HepG2 (cell line): ENCODE measurements around the gene CHCHD6. TPM values are rescaled to one million over a fixed set of nuclear protein-coding genes. Genes with fewer than 3 reads are reported as not detected.
A peak's percentile ranks its signal among the peaks of the same experiment; 100 is the strongest.

Source experiments
- CHD2 ChIP-seq: IDR thresholded peaks from 2 replicates; pipeline ENCODE4 v1.6.1; 2011; ENCODE audit warnings: low read depth, low read length, improper control_type of control experiment
- DNMT3B ChIP-seq: conservative IDR thresholded peaks from 2 replicates; pipeline ENCODE4 v1.6.1; 2016; ENCODE audit warnings: missing biosample characterization, control low read depth
- ELF4 ChIP-seq: sonication (generic); formaldehyde crosslinking; IDR thresholded peaks from 2 replicates; pipeline ENCODE4 v1.5.0; 2020; ENCODE audit warnings: missing genetic modification reagents, mild to moderate bottlenecking, moderate library complexity, borderline replicate concordance
- FOXK2 ChIP-seq: fragments of 450-650 bp; IDR thresholded peaks from 2 replicates; pipeline ENCODE4 v1.6.1; 2016
- GATA4 ChIP-seq: sonication (generic); IDR thresholded peaks from 2 replicates; pipeline ENCODE4 v1.6.1; 2016; ENCODE audit warnings: antibody characterized with exemption, low read depth, borderline replicate concordance
- IKZF1 ChIP-seq: fragments of 450-650 bp; IDR thresholded peaks from 2 replicates; pipeline ENCODE4 v1.7.1; 2016
- KDM5B ChIP-seq: sonication (generic); formaldehyde crosslinking; IDR thresholded peaks from 2 replicates; pipeline ENCODE4 v1.4.0; 2020; ENCODE audit warnings: missing genetic modification reagents, mild to moderate bottlenecking, borderline replicate concordance
- MAFF ChIP-seq: IDR thresholded peaks from 2 replicates; pipeline ENCODE4 v1.6.1; 2011; ENCODE audit warnings: low read depth, low read length, improper control_type of control experiment
- MTF2 ChIP-seq: sonication (generic); formaldehyde crosslinking; IDR thresholded peaks from 2 replicates; pipeline ENCODE4 v1.5.0; 2020; ENCODE audit warnings: missing genetic modification reagents, borderline replicate concordance
- NCOA5 ChIP-seq: sonication (generic); formaldehyde crosslinking; IDR thresholded peaks from 2 replicates; pipeline ENCODE4 v1.4.0; 2020; ENCODE audit warnings: missing genetic modification reagents
- NFIB ChIP-seq: sonication (generic); formaldehyde crosslinking; IDR thresholded peaks from 2 replicates; pipeline ENCODE4 v1.9.0; 2021; ENCODE audit warnings: missing genetic modification reagents, mild to moderate bottlenecking, borderline replicate concordance
- SRSF4 ChIP-seq: fragments of 200-400 bp; formaldehyde crosslinking; IDR thresholded peaks from one replicate; pipeline ENCODE4 v1.6.1; 2018; ENCODE audit warnings: mild to moderate bottlenecking, low read depth, low read length, moderate library complexity; ENCODE audit not compliant: poor library complexity, severe bottlenecking
- THRA ChIP-seq: sonication (generic); formaldehyde crosslinking; IDR thresholded peaks from 2 replicates; pipeline ENCODE4 v1.4.0; 2020; ENCODE audit warnings: missing genetic modification reagents, borderline replicate concordance
- U2AF1 ChIP-seq: fragments of 200-400 bp; formaldehyde crosslinking; optimal IDR thresholded peaks from 2 replicates; pipeline ENCODE3; 2017; ENCODE audit warnings: mild to moderate bottlenecking, low read depth, low read length
- ZBTB38 ChIP-seq: sonication (generic); formaldehyde crosslinking; IDR thresholded peaks from 2 replicates; pipeline ENCODE4 v1.5.1; 2020; ENCODE audit warnings: mild to moderate bottlenecking, missing genetic modification reagents
- ZNF124 ChIP-seq: sonication (generic); formaldehyde crosslinking; IDR thresholded peaks from 2 replicates; pipeline ENCODE4 v1.4.0; 2020; ENCODE audit warnings: missing genetic modification reagents
- ZNF335 ChIP-seq: sonication (generic); formaldehyde crosslinking; IDR thresholded peaks from 2 replicates; pipeline ENCODE4 v1.4.0; 2020; ENCODE audit warnings: missing genetic modification reagents
- ZNF367 ChIP-seq: sonication (generic); formaldehyde crosslinking; IDR thresholded peaks from 2 replicates; pipeline ENCODE4 v1.4.0; 2020; ENCODE audit warnings: missing genetic modification reagents, borderline replicate concordance
- ZNF552 ChIP-seq: sonication (generic); formaldehyde crosslinking; IDR thresholded peaks from 2 replicates; pipeline ENCODE4 v1.9.0; 2022; ENCODE audit warnings: missing genetic modification reagents, mild to moderate bottlenecking, borderline replicate concordance
- ZNF883 ChIP-seq: sonication (generic); formaldehyde crosslinking; IDR thresholded peaks from 2 replicates; pipeline ENCODE4 v1.5.1; 2020; ENCODE audit warnings: mild to moderate bottlenecking, missing genetic modification reagents; ENCODE audit errors: not compliant biosample characterization
- polyA plus RNA-seq, 8 experiments: library from polyadenylated mRNA; depleted of rRNA in 3 of 8; stranded (reverse) in 7 of 8; unstranded in 1 of 8; fragments of >200 nt; fragmentation: Illumina TruSeq in 4 of 8; extraction: Trizol in 4 of 8; gene quantifications; 2 replicates each; pipeline versions ENCODE4 v1.2.1 to v1.2.3, GENCODE V29; 2011 to 2016; ENCODE audit warnings: low read depth in 4 of 8, missing spikeins in 1 of 8, mixed read lengths in 1 of 8; ENCODE audit not compliant: insufficient read depth in 1 of 8
- total RNA-seq, 5 experiments: library from RNA; depleted of rRNA; stranded (reverse); fragments of >200 nt; fragmentation: Illumina TruSeq; extraction: Trizol; gene quantifications; 2 replicates each; pipeline ENCODE4 v1.2.3, GENCODE V29; 2016; ENCODE audit warnings: low read depth in 1 of 5
- TF ChIP-seq, protein P1 (sequence below): sonication (generic); formaldehyde crosslinking; IDR thresholded peaks from 2 replicates; pipeline ENCODE4 v1.8.0; 2022; ENCODE audit warnings: missing genetic modification reagents, mild to moderate bottlenecking, borderline replicate concordance
- TF ChIP-seq, protein P2 (sequence below): sonication (generic); formaldehyde crosslinking; conservative IDR thresholded peaks from 2 replicates; pipeline ENCODE4 v1.8.1; 2023; ENCODE audit warnings: missing genetic modification reagents
- TF ChIP-seq, protein P3 (sequence below): IDR thresholded peaks from 2 replicates; pipeline ENCODE4 v1.6.1; 2016; ENCODE audit warnings: low read depth, borderline replicate concordance
- TF ChIP-seq, protein P4 (sequence below): sonication (generic); formaldehyde crosslinking; IDR thresholded peaks from 2 replicates; pipeline ENCODE4 v1.4.0; 2020; ENCODE audit warnings: mild to moderate bottlenecking, missing genetic modification reagents
- TF ChIP-seq, protein P5 (sequence below): sonication (generic); formaldehyde crosslinking; IDR thresholded peaks from 2 replicates; pipeline ENCODE4 v1.4.0; 2020; ENCODE audit warnings: mild to moderate bottlenecking, missing genetic modification reagents
- TF ChIP-seq, protein P6 (sequence below), 2 experiments: fragments of 450-650 bp in 1 of 2; sonication (generic) in 1 of 2; formaldehyde crosslinking; IDR thresholded peaks; 2 replicates each; pipeline versions ENCODE4 v1.5.0 to v1.8.0; 2020 to 2022; ENCODE audit warnings: mild to moderate bottlenecking in 1 of 2, missing genetic modification reagents in 1 of 2

CHCHD6 gene
- total and polyA plus RNA-seq, 2 of the 13 experiments (the other 11 are each of a cell fraction or from before 2014, with no cell fraction given): 20.3 to 20.8 TPM

GRCh38 chr3:126734106-126734723 lies 30.2 kb downstream of the CHCHD6 start (continued):
- TF ChIP-seq ZNF335 (CRISPR knock-in tag): no peak
- no peak for TF ChIP-seq ZBTB38 (CRISPR knock-in tag)
- TF ChIP-seq THRA: no peak
- TF ChIP-seq ZNF883: no peak
- TF ChIP-seq NCOA5 (CRISPR knock-in tag): no peak
- TF ChIP-seq GATA4: no peak
- TF ChIP-seq SRSF4: no peak
- TF ChIP-seq, protein P1, sequence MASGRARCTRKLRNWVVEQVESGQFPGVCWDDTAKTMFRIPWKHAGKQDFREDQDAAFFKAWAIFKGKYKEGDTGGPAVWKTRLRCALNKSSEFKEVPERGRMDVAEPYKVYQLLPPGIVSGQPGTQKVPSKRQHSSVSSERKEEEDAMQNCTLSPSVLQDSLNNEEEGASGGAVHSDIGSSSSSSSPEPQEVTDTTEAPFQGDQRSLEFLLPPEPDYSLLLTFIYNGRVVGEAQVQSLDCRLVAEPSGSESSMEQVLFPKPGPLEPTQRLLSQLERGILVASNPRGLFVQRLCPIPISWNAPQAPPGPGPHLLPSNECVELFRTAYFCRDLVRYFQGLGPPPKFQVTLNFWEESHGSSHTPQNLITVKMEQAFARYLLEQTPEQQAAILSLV: no peak
- TF ChIP-seq, protein P2, sequence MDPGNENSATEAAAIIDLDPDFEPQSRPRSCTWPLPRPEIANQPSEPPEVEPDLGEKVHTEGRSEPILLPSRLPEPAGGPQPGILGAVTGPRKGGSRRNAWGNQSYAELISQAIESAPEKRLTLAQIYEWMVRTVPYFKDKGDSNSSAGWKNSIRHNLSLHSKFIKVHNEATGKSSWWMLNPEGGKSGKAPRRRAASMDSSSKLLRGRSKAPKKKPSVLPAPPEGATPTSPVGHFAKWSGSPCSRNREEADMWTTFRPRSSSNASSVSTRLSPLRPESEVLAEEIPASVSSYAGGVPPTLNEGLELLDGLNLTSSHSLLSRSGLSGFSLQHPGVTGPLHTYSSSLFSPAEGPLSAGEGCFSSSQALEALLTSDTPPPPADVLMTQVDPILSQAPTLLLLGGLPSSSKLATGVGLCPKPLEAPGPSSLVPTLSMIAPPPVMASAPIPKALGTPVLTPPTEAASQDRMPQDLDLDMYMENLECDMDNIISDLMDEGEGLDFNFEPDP: no peak
- TF ChIP-seq, protein P3, sequence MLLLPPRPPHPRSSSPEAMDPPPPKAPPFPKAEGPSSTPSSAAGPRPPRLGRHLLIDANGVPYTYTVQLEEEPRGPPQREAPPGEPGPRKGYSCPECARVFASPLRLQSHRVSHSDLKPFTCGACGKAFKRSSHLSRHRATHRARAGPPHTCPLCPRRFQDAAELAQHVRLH (CRISPR knock-in tag): no peak
- TF ChIP-seq U2AF1: no peak
- no peak for TF ChIP-seq KDM5B (CRISPR knock-in tag)
- no peak for TF ChIP-seq ZNF124 (CRISPR knock-in tag)
- TF ChIP-seq FOXK2: no peak
- TF ChIP-seq ZNF552 (CRISPR knock-in tag): no peak
- no peak for TF ChIP-seq CHD2
- TF ChIP-seq, protein P4, sequence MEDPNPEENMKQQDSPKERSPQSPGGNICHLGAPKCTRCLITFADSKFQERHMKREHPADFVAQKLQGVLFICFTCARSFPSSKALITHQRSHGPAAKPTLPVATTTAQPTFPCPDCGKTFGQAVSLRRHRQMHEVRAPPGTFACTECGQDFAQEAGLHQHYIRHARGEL: no peak
- no peak for TF ChIP-seq MTF2 (CRISPR knock-in tag)
- TF ChIP-seq NFIB: no peak
- no peak for TF ChIP-seq ZNF367 (CRISPR knock-in tag)
- TF ChIP-seq, protein P5, sequence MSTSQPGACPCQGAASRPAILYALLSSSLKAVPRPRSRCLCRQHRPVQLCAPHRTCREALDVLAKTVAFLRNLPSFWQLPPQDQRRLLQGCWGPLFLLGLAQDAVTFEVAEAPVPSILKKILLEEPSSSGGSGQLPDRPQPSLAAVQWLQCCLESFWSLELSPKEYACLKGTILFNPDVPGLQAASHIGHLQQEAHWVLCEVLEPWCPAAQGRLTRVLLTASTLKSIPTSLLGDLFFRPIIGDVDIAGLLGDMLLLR (CRISPR knock-in tag): no peak
- TF ChIP-seq IKZF1: no peak
- no peak for TF ChIP-seq ELF4 (CRISPR knock-in tag)
- TF ChIP-seq, protein P6, sequence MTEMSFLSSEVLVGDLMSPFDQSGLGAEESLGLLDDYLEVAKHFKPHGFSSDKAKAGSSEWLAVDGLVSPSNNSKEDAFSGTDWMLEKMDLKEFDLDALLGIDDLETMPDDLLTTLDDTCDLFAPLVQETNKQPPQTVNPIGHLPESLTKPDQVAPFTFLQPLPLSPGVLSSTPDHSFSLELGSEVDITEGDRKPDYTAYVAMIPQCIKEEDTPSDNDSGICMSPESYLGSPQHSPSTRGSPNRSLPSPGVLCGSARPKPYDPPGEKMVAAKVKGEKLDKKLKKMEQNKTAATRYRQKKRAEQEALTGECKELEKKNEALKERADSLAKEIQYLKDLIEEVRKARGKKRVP (CRISPR knock-in tag; IDR thresholded peaks at IDR 0.05): no peak
- TF ChIP-seq MAFF: peak; percentile 93
- TF ChIP-seq DNMT3B: no peak
